Measurements from ENCODE around the gene DEFB126.
"Not testable (repeated sequence)": the region's sequence is repeated elsewhere in the genome, so short reads cannot be mapped to it uniquely, and the experiment has no call there.

DEFB126 gene

GRCh38 chr20:142290-142689, at the start of gene DEFB126:
TSS of gene DEFB126 (plus strand) at chr20:142590. CDS start at chr20:142629, 39 bp downstream.
- TF ChIP-seq CTCF (IDR thresholded peaks at IDR 0.05; ENCODE audit: extremely low read depth, missing control alignments), result no peak
- DNase-seq (ENCODE audit: low spot score), result no peak

GRCh38 chr20:93641-94040, 48.7 kb upstream of the DEFB126 start:
- DNase-seq (ENCODE audit: low spot score), result no peak
- no peak for TF ChIP-seq CTCF (IDR thresholded peaks at IDR 0.05; ENCODE audit: extremely low read depth, missing control alignments)

- no peak for DNase-seq (ENCODE audit: low spot score)
- no peak for TF ChIP-seq CTCF (IDR thresholded peaks at IDR 0.05; ENCODE audit: extremely low read depth, missing control alignments)
Observed at GRCh38 chr20:95215-95614, 47.2 kb upstream of the DEFB126 start.

GRCh38 chr20:97691-98090, 44.7 kb upstream of the DEFB126 start:
- DNase-seq (ENCODE audit: low spot score), result not testable (repeated sequence)

GRCh38 chr20:101975-102374, 40.4 kb upstream of the DEFB126 start:
- no peak for DNase-seq (ENCODE audit: low spot score)

GRCh38 chr20:103456-103855, 38.9 kb upstream of the DEFB126 start:
- no peak for TF ChIP-seq CTCF (IDR thresholded peaks at IDR 0.05; ENCODE audit: extremely low read depth, missing control alignments)
- DNase-seq (ENCODE audit: low spot score), result no peak

More at GRCh38 chr20:101975-102374, 40.4 kb upstream of the DEFB126 start:
- no peak for TF ChIP-seq CTCF (IDR thresholded peaks at IDR 0.05; ENCODE audit: extremely low read depth, missing control alignments)

- TF ChIP-seq CTCF (IDR thresholded peaks at IDR 0.05; ENCODE audit: extremely low read depth, missing control alignments), result no peak
- no peak for DNase-seq (ENCODE audit: low spot score)
Observed at GRCh38 chr20:112396-112795, 30.0 kb upstream of the DEFB126 start.

- DNase-seq (ENCODE audit: low spot score), result no peak
- no peak for TF ChIP-seq CTCF (IDR thresholded peaks at IDR 0.05; ENCODE audit: extremely low read depth, missing control alignments)
Observed at GRCh38 chr20:117518-117917, 24.9 kb upstream of the DEFB126 start.

GRCh38 chr20:129786-130323, 12.5 kb upstream of the DEFB126 start:
- not testable (repeated sequence) for DNase-seq (ENCODE audit: low spot score)

All from GM20000 (cell line).